ENCODE data around the gene RCOR1.

DNA sequence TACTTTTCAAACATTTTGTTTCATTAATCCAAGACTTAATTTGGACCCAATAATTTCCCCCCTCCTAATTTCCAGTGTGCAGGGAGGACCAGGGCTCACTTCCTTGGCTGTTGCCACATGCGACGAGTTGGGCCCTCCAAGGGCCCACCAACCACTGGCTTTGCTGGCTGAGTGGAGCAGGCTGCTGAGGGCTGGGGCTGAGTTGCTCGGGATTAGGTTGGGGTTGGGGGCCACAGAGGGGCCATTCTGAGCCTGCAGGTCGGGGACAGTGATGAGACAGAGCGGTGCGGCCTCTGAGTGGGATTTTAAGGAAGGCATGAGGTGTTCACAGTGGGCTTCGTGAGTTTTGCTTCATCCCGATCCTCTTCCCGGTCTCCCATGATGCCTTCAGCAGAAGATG lies 178.7 kb downstream of the RCOR1 start:
- TF ChIP-seq POLR2A (IDR thresholded peaks at IDR 0.05) (no peak), EP300 (IDR thresholded peaks at IDR 0.05) (no peak)
- TF ChIP-seq, protein P1, sequence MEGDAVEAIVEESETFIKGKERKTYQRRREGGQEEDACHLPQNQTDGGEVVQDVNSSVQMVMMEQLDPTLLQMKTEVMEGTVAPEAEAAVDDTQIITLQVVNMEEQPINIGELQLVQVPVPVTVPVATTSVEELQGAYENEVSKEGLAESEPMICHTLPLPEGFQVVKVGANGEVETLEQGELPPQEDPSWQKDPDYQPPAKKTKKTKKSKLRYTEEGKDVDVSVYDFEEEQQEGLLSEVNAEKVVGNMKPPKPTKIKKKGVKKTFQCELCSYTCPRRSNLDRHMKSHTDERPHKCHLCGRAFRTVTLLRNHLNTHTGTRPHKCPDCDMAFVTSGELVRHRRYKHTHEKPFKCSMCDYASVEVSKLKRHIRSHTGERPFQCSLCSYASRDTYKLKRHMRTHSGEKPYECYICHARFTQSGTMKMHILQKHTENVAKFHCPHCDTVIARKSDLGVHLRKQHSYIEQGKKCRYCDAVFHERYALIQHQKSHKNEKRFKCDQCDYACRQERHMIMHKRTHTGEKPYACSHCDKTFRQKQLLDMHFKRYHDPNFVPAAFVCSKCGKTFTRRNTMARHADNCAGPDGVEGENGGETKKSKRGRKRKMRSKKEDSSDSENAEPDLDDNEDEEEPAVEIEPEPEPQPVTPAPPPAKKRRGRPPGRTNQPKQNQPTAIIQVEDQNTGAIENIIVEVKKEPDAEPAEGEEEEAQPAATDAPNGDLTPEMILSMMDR (IDR thresholded peaks at IDR 0.05) = no peak

All from upper lobe of left lung (tissue), 4 donors.